Stimulated activated CD4-positive, alpha-beta T cell treated with anti-CD3 and anti-CD28 coated beads, Interleukin-2, amount 100 ng/mL, for 24 hours (primary cell): ENCODE measurements around the gene CHN2.

ENCODE experiments used
- DNase-seq, 2 donors: peaks; one replicate each; pipeline ENCODE4 v3.0.0-alpha.2; 2020

CHN2 gene

DNA sequence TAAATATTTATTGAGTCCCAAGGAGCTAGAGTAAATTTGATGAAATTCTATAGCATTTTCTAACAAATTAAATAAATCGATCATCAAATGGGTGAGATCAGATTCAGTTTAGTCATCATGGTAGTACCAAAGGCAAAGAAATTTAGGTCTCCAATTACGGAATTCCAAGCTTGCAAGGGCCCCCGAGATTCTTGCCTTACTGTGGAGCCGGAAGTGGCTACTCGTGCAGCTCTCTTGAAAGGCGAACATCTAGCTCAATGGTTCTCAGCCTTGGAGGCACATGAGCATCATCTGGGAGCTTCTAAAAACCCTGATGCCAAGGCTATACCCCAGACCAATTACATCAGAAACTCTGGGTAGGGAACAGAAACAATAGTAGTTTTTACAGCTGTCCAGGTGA, 251.2 kb downstream of the CHN2 start:
- no peak for DNase-seq

DNA sequence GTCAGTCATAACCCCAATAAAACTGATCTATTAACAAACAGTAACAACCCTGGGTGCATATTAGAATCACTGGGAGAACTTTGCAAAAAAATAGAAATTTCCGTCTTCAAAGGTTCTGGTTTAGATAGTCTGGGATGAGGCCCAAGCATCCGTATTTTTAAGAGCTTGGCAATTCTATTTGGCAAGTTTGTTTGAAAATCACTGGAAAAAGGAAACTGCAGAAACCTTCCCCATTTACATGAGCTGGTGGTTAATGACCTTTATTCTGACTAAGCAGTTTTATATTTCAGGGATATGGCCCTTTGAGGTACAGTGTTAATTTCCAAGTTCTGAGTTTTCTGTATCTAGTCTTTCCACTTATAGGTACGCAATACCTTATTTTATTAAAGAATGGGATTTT, 253.3 kb downstream of the CHN2 start:
- no peak for DNase-seq

DNA sequence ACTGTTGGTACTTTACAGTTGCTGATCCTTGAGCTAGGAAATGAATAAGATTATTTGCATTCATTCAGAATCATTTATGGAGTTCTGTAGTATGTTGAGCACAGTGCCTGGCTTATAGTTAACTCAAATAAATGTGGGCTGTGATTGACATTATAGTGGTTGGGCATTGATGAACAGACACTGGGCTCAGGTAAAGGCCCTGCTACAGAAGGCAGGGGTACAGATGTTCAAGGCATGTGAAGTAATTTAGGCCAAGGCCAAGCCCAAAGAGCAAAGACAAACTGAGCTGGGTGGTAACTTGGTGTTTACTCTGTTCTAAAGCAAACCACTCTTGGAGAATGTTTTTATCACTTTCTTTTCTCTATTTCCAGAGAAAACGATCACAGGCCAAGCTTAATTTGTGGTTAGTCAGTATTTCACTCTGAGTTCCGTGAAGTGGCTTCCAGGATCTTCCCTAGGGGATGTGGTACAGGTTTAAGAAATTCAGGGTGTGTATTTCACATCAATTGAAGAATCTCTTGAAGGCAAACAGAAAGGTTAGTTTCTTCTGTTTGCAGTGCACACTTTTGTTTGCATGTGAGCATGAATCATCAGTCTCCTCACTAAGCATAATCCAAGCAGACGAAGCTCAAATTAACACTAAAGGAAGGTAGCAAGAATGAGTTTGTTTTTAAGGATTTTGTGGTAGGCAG, 255.1 kb downstream of the CHN2 start:
- DNase-seq: no peak

DNA sequence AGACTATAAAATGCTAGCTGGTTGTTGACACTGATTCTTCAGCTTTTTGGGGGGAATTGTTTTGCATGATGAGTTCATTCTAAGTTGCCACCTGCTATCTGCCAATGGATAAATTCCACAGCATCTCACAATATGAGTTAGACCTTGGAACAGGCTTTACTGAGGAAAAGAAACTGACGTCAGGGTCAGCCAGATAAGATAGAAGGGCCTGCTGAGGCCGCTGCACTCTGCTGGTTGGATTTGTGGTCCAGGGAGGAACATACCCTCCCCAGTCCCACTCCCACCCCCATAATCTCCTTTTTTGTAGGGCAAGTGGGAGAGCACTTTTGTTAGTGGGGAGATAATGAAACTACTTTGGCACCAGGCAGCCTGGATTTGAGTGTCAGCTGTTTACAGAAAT, 258.4 kb downstream of the CHN2 start:
- DNase-seq: no peak

DNA sequence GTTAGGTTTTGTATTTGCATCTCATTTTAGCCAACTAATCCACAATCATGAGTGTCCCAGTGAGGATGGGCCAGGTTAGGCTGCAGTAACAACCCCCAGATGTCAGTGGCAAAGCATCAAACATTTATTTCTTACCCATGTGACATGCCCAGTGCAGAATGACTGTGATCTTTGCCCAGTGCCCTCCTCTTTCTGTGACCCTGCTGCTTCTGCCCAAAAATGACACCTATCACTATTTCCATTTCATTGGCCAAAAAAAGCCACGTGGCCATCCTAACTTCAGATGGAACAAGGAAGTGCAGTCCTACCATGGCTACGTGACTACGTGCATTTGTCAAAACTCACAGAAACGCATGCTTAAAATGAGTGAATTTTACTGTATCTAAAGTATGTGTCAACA, 259.9 kb downstream of the CHN2 start:
- no peak for DNase-seq

DNA sequence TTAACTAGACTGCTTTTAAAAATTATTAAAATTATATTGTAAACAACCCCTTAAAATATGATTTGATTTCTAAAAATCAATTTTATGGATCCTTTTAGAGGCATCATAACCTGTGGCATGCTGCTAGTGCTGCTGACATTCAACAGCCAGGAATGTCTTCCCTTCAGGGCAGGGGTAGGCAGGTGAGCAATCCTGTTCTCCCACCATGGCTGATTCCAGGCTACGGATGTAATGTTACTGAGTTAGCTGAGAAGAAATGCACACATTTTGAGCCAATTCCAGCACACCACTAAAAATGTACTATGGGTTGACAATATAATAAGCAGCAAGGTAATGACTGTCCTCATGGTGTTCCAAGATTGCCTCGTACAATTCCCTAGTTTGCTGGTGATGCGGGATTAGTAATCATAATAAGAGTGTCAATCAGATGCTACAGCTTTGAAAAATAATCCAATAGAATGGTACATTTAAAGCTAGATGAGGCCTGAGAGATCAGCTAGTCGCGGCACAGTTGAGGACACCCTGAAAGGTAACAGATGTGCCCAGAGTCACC, 260.4 kb downstream of the CHN2 start:
- DNase-seq: no peak

DNA sequence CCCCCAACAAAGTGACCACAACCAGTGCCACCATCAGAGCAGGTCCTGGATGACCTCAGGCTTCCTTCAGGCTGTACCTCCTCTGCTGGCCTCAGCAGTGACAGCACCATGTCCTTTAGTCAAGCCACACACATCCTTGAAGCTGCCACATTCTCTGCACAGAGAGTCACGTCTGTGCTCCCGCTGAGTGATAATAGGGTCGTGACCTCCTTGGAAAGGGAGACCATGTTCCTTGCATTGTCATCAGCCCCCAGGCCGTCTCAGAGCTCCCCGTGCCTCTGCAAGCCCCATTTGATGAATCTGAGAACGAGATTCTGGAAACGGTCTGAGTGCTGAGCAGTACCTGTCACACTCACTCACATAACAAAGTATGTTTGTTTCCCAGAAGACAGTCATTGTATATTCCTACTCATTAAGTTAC, 262.6 kb downstream of the CHN2 start:
- no peak for DNase-seq

DNA sequence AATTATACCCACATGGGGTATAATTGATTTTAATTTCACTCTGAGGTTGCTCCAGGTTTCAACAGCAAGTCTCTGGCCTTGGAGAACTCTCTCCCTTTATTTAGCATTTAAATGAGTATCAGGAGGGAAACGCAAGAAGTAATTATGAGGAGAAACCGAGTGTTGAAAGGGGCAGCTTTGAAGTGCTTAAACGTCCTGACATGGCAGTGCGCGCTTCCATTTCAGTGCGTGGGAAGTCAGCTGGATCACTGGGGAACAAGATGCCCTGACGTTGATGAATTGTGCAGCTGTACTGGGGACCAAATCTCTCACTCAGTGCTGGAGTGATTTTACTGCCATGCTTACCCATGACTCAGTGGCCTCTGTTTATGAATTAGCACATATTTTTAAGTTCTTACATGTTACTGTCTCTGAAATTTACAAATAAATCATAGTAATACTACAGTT, 263.0 kb downstream of the CHN2 start:
- DNase-seq: no peak

DNA sequence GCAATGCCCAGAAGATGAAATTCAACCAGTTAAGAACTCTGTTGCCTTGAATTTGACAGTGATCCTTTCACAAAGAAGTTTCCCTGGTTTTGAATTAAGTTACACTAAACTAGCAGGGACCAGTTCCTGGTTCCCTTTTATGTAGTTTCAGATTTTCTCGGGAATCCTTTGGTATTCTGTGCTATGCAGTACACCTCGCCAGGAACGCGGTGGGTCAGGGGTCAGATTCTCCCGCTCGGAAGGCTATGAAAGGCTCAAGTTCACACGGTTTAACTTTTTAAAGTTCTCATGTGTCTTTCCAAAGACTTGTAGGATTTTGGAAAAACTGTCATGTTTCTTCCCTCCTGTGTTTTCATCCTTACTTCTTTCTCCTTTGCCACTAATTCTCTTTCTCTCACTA, 264.4 kb downstream of the CHN2 start:
- DNase-seq: no peak

DNA sequence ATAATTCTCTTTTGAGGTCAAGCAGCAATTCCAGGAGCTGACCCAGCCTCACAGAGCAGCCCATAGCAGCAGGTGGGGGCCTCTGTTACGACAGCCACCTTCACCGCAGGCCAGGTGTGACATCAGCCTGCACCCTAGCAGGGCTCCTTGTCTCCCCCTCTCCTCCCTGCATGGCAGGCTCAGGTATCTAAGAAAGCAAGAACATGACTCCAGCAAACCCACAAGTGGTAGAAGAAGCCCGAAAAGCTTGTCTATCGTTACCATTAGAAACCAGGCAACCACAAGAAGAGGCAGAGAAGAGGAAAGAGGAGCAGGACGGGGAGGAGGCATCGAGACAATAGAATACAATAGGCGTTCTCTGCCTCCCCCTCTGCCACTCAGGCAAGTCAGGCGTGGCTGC, 265.0 kb downstream of the CHN2 start:
- DNase-seq: no peak

DNA sequence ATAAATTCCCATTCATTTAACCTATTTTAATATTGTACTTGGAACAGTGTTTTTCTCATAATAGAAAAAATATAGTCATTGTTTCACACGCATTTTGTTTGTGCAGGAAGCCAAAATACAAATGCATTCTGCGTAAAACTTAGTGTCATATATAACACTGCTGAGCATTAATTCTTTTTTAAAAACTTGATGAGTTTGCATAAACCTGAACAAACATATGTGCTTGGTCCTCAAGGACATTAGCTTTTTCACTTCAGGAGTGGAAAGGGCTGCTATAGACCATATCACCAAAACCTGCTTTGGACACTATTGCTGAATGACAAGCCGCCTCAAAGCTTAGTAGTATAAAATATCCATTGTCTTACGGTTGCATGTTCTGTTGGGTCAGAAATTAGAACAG, 267.4 kb downstream of the CHN2 start:
- no peak for DNase-seq

DNA sequence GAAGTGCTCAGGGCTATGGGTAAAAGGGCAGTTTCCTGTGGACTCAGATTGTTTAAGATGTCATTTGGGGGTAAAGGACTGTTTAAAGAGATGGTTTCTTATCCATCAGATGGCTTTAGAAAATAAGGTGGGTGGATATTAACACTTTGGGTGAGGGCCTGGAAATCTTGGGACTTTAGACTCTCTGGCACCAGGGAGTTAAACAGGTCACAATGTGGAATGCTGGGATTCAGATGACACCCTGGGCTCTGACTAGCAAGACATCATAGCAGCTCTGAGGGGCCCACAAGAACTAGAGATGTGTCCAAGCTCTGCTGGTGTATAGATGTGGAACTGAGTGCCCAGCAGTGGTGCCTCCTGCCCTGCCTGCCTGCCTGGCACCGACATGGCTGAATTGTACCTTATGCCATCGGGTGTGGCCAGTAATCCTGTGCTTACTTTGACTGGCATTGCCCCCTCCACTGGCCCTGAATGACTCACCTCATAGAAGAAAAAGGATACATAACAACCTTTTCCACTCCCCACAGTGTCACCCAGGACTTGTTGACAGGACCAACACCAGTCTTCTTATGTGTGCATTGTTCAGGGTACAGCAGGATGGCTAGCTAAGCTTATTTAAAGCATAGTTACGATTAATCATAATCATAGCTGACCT, 269.1 kb downstream of the CHN2 start:
- DNase-seq: no peak

DNA sequence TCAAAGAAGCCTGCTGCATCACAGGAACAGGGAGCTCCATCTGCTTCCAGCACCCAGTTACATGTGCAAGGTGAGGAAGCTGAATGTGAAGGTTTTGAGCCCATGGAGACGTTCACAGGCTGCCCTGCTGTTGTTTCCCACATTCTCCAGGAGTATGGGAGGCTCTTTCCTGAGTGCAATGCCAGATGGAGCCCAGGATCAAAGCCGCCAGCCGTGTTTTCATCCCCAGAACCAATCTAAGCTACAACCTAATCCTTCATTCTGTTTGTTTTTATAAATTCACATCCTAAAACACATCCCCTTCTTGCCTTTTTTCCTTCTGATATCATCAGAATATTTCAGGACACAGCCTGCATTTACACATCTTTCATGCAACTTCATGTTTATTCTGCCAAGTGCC, 270.2 kb downstream of the CHN2 start:
- no peak for DNase-seq

DNA sequence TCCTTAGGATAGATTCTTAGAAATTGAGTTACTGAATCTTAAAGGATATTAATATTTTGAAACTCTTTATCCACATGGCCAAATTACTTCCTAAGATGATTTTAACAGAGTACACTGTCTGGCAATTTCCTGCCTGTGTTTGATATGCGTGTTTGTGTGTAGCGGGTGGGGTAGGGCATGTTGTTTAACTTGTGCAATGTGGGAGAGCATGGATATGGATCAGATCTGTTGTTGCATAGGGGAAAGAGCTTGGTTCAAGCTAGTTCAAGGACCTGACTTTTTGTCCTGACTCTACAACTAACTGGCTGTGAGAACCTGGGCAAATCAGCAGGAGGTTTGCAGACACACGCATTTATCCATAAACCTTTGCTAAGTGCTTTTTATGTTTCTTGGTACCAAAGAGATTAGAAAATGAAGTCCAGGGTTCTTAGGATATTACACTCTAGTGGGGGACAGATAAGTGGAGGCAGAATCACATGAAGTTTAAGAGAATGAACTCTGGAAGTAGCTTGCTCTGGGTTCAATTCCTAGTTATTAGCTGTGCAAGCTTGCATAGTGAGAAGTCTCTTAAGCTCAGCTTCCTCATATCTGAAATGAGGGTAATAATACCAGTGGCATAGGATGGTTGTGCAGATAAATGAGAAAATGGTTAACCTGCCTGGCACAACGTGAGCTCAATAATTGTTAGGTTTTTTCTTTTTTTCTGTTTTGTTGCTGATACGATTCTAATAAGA, 272.8 kb downstream of the CHN2 start:
- no peak for DNase-seq

DNA sequence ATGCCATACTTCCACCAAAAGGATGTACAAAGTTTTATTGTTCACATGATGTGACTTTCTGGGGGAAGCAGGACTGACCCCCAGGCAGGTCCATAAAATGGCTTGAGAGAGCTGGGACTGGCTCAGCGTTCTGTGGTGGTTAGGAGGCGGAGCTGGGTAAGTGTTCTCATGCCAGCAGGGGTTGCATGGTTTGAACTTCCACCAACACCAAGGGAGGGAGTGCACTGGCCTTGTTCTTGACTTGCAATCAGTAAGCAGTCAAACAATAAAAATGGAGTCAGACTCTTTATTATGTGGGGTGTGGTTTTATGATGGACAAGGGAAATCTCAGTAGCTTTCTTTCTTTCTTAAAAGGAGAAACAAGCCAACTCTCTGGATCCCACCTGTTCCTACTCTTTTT, 273.6 kb downstream of the CHN2 start:
- DNase-seq: no peak

DNA sequence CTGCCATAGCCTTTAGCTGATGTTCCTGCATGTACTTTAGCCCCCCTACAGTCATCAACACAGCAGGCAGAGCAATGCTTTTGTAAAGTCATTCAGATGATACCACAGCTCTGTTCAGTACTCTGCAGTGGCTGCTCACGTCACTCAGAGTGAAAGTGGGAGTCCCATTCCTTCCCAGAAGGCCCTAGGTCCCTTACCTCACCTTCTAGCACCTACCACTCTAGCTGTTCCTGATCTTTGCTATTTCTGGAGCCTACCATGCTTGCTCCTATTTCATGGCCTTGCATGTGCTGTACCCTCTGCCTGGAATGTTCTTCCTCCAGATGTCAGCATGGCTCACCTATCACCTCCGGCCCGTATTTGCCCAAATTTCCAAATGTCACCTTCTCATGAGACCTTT, 274.7 kb downstream of the CHN2 start:
- no peak for DNase-seq

DNA sequence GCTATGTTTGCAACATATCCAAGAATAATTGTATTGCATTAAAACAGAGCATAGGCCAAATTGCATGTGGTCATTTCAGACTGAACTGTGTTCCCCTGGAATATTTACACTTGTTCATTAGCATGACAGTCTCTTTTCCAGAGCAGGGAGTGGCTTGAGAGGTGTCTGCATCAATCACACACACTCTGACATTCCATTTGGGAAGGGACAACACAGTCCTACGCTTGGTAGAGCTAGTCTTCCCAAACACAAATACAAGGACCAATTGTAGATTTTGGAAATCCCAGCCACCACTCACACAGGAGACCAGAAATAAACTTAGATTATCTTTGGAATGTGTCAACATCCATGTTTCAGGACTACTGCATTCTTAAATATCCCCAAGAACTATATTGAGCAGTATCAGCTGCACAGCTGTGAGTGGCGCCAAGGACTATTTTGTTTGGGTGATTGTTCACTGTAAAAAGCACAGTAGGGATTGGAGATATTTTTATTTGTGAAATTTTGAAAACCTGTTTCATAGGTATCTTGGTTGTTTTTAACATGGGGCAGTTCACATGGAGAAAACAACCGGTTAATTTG, 275.5 kb downstream of the CHN2 start:
- no peak for DNase-seq

DNA sequence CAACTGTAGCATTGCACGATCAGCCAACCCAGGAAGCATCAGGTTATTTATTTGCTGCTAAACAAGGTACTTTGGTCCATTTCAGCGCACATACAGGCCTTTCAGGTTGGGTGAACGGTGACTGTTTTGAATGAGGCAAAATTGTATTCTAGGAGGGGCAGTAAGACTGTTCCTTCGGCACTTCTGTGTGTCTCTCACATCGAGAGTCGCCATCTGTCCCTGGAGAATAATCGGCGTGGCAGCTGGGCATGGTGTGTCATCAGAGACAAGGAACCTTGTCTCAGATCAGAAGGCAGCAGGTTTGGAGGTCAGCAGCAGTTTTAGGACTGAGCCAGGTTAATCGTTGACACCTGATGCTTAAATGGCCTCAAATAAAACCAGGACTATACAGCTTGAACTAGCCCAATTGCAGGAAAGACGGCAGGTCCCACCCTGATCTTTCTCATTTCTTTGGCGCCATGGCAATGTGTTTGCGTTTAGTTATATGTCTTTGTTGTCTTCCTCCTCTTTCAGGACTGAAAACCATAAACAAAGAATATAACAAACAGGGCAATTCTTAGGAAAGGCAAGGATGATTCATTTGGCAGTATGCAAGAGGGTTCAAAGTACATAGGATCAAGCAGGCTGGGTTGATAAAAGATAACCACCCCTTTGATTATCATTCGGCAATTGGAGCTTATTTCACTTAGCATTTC, 277.0 kb downstream of the CHN2 start:
- DNase-seq: no peak

DNA sequence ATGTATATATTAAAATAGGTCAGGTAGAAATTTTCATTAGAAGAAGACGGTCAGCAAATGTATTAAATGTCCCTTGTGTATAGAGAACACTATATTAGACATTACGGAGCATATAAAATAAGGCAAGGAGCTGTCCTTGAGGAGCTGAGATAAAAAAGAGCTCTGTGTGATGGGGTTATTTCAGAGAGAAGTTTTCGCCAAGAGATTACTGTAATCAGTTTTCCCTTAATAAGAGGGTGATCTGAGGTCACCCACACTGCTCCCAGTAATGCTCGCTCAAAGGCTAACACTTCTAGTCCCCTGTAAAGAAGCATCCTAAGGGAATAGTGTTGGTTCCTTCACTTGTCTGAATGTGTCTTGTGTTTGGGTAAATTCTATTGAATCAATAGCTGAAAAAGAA, 282.3 kb downstream of the CHN2 start:
- no peak for DNase-seq

DNA sequence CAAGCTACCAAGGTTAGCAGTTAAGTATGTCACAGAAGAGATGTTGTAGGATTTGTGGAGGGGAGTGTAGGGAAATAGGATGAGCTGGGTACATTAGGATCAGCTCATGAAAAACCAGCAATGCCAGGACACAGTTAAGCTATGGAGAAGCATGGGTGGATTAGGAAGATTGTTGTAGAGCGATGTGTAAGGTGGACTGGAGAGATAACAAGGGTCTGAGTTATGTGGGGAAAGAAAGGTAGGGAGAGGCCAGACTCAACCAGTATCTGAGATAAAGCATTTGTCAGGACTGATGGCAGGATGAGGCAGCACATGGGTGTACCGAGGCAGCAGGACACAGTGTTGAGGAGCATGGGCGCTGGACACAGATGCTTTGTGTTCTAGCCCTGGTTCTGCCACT, 283.7 kb downstream of the CHN2 start:
- no peak for DNase-seq

DNA sequence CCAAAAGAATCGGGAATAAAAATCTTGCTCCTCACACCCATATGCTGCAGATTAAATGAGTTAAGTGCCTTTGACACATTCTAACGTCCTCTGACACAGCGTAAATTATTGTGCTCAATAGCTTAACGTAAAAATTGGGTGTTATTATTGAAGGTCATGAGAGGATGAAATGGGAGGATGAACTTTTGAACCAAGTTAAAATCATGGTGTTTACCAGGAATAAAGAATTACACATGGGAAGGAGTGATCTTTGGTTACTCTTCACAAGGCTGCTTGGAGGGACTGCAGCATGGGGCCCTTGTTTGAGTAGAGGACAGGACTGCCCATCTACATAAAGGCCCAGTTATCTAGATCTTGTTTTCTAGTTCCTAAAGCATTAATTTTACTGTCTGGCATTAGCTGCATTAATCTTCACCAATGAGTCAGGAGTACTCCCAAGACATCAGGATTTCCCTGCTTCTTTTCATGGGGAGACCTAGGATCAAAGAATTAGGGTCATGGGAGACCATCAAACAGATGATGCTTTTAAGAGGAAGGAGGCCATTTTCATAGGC, 284.2 kb downstream of the CHN2 start:
- no peak for DNase-seq
